Hepatocyte (in vitro differentiated cells): Measurements from ENCODE around the gene CCNC.

Experiments used
- CTCF ChIP-seq: fragments of 200-600 bp; sonication (generic); IDR thresholded peaks from 2 replicates; pipeline ENCODE4 v1.5.1; 2016; ENCODE audit warnings: antibody characterized with exemption, mild to moderate bottlenecking; ENCODE audit not compliant: poor library complexity
- EZH2phosphoT487 ChIP-seq: fragments of 200-600 bp; sonication (generic); IDR thresholded peaks from one replicate; pipeline ENCODE4 v1.6.1; 2018; ENCODE audit warnings: antibody characterized with exemption, mild to moderate bottlenecking, low read depth, moderate library complexity; ENCODE audit not compliant: unreplicated experiment, severe bottlenecking

DNA sequence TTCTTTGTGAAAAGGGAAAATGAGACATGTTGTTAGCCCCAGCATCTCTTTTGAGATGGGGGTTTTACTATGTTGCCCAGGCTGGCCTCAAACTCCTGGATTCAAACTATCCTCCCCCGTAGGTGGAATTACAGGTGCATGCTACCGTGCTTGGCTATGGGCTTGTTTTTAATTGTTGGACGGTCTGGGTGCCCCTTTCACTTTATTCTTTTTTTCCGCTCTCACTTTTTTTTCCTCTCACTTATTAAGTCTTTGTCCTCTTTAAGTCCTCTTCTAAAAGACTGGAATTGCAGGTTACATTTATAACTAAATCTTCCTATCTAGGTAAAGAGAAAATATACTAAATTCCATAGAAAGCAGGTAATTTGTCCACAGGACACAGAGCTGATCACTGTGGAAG, 19.3 kb upstream of the CCNC start:
- no peak for TF ChIP-seq CTCF
- no peak for TF ChIP-seq EZH2phosphoT487
